Stimulated activated CD4-positive, alpha-beta T cell treated with anti-CD3 and anti-CD28 coated beads, Interleukin-1b, Interleukin-23, amount 100 ng/mL, for 48 hours (primary cell): ENCODE measurements around the gene CGREF1.
A peak's percentile ranks its signal among the peaks of the same experiment; 100 is the strongest.

ENCODE experiments used
- DNase-seq: peaks from one replicate; pipeline ENCODE4 v3.0.0-alpha.2; 2020

The CGREF1 gene

DNA sequence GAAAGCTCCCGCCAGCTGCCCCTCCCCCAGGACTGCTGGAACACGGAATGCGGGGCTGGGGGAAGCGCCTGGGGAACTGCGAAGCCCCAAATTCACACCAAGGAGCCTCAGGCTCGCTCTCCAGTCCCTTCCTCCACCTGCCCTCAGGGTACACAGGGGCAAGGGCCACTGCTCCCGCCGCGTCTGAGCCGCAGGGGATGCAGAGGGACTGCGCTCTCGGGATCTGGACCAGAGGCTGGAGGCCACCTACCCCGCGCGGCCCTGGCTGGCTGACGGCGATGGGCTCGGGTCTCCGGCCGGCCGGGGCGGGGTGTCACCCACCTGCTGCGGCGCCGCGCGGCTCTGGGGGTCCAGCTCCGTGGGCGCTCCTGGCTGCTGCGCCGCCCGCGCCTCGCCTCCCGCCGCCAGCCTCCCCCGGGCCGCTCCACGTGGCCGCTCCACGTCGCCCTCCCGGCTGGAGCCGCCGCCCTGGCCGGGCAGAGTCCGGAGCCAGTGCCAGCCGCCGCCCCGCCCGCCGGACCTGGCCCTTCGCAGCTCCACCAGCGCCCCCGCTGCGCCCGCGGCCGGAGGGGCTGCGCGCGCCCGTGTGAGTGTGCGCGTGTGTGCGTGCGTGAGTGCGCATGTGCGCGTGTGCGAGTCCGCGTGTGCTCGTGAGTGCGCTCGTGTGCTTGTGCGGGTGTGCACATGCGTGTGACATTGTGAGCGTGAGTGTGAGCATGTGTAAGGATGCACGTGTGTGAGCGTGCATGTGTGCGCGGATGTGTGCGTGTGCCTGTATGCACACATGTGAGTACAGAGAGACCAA is at the start of gene CGREF1:
CGREF1 (minus strand) TSS at position 604 of the 805 bp plus-strand sequence. CDS start 14,762 bp downstream, outside the sequence.
- DNase-seq, result peak; percentile 17

DNA sequence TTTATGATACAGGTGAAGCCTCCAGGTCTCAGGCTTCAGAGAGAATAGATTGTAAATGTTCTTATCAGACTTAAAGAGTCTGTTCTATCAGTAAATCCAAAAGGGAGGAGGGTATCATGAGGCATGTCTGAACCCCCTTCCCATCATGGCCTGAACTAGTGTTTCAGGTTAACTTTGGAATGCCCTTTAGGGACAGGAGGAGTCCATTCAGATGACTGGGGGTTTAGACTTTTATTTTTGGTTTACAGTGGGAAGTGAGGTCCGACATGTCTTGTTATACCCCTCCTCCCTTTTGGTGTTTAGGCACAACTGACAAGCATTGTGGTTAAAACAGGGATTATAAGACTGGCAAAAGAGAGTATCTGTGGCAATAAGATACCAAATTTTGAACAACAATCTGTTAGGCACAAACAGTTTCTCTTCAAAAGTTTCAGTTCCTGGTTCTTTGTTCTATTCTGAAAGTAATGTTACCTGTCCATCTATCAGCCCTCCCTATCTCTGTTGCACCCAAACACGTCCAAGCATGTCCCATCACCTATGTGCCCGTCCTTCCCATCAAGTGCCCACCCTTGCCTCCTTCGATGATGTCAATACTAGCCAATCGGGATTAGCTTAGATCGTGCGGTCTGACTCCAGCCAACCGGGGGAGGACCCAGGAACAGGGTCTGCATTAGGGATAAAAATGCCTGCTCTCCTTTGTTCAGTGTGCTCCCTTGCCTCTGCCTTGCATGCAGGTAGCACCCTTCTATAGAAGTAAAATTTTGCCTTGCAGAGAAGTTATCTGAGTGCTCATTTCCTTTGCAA is 46.2 kb upstream of the CGREF1 start:
- DNase-seq, result no peak

DNA sequence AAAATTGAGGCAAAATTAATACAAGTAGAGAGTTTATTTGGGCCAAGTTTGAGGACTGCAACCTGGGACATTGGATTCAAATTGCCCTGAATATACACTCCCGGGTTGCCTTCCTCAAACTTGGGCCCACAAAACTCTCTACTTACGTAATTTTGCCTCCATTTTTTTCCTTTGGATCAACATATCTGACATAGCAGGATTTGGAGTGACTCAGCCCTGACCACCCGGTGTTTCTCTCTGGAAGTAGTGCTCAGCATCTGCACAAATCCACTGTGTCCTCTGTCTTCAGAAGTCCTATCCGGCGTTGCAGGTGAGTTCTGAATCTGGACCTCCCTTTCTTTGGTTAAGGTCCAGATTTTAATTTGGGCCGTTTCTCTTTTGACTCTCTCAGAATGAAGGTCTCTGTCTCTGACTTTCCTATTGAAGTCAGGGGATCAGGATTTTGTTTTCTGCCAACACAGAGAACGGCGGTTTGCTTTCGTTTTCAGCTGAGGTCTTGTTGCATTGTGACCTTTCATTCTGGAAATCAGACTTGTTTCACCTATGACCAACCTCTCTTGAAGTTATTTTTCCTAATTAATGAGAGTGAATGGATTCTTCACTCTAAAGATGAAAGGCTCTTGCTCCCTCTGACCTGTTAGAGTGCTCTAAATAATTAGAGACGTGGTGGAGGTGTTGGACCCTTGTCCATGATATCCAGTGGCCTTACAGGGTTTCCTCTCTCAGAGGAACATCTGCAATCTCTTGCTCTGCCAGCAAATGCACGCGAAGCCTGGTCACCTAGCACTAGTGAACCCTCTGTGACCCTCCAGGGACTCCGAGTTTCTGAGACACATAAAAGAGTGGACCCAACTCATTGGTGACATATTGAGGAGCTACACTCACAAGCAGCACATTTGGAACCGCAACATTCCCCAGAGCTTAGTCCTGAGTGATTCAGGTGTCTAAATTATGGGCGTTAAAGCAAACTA is 43.5 kb upstream of the CGREF1 start:
- no peak for DNase-seq

DNA sequence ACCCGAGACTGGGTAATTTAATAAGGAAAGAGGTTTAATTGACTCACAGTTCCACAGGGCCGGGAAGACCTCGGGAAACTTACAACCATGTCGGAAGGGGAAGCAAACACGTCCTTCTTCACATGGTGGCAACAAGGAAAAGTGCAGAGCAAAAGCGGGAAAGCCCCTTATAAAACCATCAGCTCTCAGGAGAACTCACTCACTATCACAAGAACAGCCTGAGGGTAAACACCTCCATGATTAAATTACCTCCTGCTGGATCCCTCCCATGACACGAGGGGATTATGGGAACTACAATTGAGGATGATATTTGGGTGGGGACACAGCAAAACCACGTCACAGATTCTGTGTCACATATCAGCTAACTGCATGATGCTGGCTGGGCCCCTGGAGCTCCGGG is 41.3 kb upstream of the CGREF1 start:
- DNase-seq, result no peak

GRCh38 chr2:27159271-27159670 is 40.3 kb upstream of the CGREF1 start:
- no peak for DNase-seq

DNA sequence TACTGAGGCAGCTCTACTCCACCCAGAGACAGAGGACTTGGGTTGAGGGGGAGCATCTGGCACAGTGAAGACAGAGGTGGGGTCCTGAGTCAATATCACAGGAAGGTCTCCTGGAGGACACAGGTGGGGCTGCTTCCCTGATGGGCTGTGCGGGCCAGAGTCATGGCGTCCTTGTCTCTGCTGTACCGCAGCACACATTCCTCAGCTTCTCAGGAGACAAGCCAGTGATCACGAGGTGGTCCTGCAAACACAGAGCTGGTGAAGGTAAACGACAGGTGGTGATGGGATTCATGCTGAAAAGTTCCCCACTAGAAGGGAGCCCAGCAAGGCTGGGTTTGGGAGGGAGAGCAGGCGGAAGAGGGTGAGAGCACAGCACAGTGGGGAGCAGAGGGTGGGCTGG is 39.5 kb upstream of the CGREF1 start:
- no peak for DNase-seq

GRCh38 chr2:27155069-27155520 is 36.2 kb upstream of the CGREF1 start:
- no peak for DNase-seq

DNA sequence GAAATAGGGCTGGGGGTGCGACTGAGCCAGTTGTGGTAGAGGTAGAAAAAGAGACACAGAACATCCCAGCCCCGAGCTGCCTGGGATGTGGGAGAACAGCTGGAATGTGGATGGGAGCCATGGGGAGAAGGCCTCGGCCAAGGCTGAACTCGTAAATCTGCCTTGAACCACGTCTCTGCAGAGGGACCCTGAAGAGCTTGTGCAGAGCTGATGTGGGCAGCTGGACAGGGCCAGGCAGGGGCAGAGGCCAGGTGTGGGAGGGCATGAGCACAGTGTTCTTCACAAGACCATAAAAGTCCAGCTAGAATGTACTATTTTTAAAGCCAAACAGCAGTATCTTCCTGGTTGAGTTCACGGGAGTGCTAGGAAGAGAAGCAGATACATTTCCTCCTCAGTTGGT is 35.6 kb upstream of the CGREF1 start:
- no peak for DNase-seq

GRCh38 chr2:27152796-27153464 is 34.0 kb upstream of the CGREF1 start:
- DNase-seq, result no peak

- no peak for DNase-seq
Measured at GRCh38 chr2:27152102-27152795, 33.3 kb upstream of the CGREF1 start.

DNA sequence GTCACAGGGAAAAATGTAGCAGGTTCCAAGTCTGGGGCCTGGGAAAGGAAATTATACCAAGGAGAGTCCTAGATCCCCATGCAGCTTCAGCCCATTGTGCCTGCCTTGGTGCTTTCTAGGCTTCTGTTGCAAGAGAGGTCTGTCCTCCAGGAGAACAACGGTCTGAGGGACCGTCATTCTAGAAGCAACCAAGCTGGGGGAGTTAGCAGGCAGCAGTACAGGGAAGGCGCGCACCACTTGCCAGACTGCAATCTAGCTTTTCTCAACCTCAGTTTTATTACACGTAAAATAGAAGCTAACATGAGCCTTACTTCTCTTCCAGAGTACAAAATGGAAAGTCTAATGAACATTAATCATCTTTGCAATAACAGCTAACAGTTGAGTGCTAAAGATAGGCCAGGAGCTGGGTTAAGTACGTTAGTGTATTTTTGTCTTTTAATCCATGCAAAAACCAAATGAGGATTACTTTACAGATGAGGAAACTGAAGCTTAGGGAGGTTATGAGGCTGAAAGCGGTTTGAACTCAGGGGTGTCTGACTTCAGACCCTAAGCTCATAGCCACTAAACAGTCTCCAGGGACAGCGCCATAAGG is 31.8 kb upstream of the CGREF1 start:
- no peak for DNase-seq

- DNase-seq, result no peak
Measured at GRCh38 chr2:27149570-27150405, 30.9 kb upstream of the CGREF1 start.

GRCh38 chr2:27148801-27149439 is 30.0 kb upstream of the CGREF1 start, which contains the start of gene TCF23:
TCF23 (plus strand) TSS chr2:27149004; CDS start chr2:27149134, 130 bp downstream.
- DNase-seq, result no peak

DNA sequence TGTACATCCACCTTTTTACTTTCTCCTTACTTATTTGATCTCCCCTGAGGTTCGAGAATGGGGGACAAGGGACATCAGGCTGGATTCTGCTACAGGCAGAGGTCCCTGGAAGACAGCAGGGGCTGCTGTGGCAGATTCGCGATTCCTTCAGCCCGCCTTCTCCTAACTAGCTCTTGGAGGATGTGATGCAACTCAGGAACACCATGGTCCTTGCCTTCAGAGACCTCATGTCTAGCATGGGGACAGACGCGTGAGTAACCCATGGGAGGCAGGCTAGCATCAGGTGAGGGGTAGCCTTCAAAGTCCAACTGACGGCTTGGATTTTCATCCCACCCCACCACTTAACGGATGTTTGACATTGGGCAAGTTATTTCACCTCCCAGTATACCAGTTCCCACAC is 29.0 kb upstream of the CGREF1 start:
- DNase-seq, result no peak

GRCh38 chr2:27145682-27146081 is 26.8 kb upstream of the CGREF1 start:
- DNase-seq, result no peak

GRCh38 chr2:27143285-27143684 is 24.4 kb upstream of the CGREF1 start:
- no peak for DNase-seq

DNA sequence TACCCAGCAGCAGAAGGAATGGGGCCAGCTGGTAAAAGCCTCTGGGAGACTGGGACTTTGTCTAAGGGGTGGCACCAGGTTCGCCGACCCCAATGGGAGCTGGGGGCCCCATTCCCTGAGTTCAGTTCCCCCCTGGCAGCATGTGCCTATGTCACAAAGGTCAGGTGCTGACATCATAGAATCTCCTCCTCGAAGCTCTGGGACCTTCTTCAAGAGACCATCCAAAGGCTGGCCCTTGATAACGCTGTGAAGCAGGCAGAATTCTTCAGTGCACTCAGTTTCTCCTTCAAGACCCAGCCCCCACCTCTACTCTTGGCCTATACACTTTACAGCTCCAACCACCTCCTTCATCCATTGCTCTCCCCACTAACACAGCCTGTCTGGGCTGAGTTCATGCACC is 20.4 kb upstream of the CGREF1 start, which contains the start of gene PRR30:
PRR30 (minus strand) TSS at position 101 of the 400 bp plus-strand sequence. CDS start 1,081 bp downstream, outside the sequence.
- DNase-seq, result no peak

- DNase-seq, result no peak
Measured at GRCh38 chr2:27138111-27138510, 19.2 kb upstream of the CGREF1 start.

DNA sequence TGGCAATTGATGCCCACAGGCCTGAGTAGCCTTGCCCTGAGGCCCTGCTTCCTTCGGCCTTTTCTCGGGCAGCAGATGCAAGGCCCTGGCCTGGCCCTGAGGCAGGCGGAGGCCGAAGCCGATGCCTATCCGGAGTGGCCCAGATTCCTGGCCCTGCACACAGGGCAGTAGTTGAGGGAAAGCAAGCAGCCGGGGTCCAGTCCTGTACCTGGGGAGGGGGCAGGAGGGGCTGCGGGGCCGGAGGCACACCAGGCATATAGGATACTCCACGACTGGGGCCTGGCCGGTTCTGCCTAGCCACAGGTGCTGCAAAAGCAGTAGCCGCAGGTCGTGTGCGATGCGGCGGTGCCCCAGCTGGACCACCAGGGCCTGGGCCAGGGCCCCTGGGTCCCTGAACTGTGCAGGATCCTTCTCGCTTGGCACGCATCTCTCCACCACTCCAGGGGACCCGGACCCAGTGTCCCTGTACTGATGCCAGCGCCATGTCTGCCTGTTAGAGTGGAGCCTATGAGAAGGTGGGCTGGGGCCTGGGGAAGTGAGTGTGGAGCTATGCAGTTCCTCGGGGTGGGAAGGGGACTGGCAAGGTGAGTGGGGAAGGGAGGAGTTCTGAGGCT is 18.5 kb upstream of the CGREF1 start:
- DNase-seq, result no peak
